Skin epidermis (tissue), 12 donors: ENCODE measurements around the gene SNX18.
"Not testable (repeated sequence)": the region's sequence is repeated elsewhere in the genome, so short reads cannot be mapped to it uniquely, and the experiment has no call there.

ENCODE experiments used
- H3K27ac ChIP-seq, 21 experiments: fragments of 200-600 bp; sonication (generic) in 11 of 21; one replicate each; pipeline ENCODE4 v1.5.0; 2020; ENCODE audit warnings: mild to moderate bottlenecking in 3 of 21, inconsistent platforms in 2 of 21, moderate library complexity in 2 of 21
- H3K4me3 ChIP-seq, 7 experiments: fragments of 200-600 bp; sonication (generic) in 2 of 7; one replicate each; pipeline ENCODE4 v1.5.0; 2020; ENCODE audit warnings: inconsistent platforms in 2 of 7, mild to moderate bottlenecking in 2 of 7, moderate library complexity in 1 of 7

The SNX18 gene

DNA sequence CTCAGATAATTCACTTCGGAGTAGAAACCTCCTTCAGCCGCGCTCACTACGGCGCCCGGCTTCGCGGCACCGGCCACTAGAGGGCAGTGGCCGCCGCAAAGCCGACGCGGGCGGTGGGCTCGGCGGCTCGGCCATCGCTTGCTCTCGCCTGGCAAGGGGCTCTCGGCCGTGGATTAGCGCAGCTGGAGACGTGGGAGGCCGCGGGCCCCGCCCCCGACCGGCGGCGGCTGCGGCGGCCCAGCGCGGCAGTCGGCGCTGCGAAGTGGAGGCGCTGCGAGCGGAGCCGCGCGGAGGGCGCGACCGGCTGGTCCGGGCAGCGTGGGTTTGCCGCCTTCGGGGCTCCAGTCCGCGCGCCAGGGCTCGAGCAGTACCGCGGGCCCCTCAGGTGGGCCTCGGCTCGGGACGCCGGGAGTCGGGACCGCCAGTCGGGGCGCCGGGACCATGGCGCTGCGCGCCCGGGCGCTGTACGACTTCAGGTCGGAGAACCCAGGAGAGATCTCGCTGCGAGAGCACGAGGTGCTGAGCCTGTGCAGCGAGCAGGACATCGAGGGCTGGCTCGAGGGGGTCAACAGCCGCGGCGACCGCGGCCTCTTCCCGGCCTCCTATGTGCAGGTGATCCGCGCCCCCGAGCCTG is at the start of gene SNX18:
Gene SNX18, plus strand, starts transcription at position 248 of the 634 bp plus-strand sequence. Its CDS starts 194 bp downstream, at position 442.
- peak within 1 kb of the TSS; percentile 76 to 98 (median 91) for H3K4me3 ChIP-seq
- H3K27ac ChIP-seq, result peak within 1 kb of the TSS; percentile 79 to 99 (median 93)

GRCh38 chr5:54469622-54470021 is 47.9 kb upstream of the SNX18 start:
- H3K4me3 ChIP-seq, result no peak overlapping the region
- H3K27ac ChIP-seq, result peak overlapping the region in 14 of 21 experiments; percentile 10 to 81 (median 62)

DNA sequence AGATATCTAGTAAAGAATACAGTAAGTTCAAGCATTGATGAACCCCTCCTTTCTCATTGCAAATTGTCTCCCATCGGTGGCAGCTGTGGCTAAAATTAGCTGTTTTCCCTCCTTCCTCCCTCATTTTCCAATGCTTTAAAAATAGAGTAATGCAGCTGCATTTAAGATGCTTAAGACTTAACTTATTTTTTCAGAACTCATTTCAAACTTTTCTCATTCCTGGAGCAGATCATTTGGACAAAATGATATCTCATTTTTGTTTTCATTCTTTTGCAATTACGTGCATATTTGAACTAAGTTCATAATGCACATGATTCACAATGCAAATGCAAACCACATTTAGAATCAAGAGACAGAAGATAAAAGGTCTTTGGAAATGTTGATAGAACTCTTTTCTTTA is 47.4 kb upstream of the SNX18 start:
- Histone ChIP-seq H3K4me3 (no peak overlapping the region), H3K27ac (peak overlapping the region in 11 of 21 experiments; percentile 17 to 81 (median 67))

DNA sequence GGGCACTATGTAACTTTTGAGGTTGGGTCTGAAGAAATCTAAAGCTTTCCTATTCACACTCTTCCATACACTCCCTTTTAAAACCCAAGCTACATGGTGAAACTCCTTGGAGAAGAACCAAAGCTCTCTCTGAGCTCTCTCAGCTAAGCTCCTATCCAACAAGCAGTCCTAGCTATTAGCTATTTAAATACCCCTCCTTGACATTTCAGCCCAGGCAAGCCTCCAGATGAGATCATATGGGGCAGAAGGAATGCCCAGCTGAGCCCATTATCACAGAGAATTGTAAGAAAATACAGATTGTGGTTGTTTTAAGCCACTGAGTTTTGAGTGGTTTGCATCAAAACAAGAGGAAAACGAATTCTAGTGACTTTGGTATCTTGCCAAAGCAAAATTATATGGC is 46.9 kb upstream of the SNX18 start:
- peak overlapping the region in 8 of 21 experiments; percentile 8 to 80 (median 40) for H3K27ac ChIP-seq
- H3K4me3 ChIP-seq, result no peak overlapping the region

DNA sequence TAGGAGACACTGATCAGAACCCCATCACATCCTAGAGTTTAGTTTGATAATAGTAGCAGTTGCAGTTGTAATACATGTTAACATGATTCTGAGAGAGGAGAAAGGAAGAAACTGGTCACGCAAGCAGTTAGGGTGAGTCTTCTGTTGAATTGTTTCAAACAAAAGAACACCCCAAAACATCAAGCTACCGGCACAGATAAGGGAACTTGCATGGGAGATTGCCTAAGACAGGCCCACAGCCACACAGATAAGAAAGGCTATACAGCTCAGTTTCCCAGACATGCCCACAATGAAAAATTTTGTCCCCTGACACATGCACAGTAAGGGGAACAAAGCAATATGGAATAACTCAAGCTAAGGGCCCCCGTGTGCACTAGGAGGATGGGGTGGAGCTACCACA is 46.2 kb upstream of the SNX18 start:
- Histone ChIP-seq H3K27ac (no peak overlapping the region), H3K4me3 (no peak overlapping the region)

GRCh38 chr5:54476682-54477081 is 40.9 kb upstream of the SNX18 start:
- Histone ChIP-seq H3K27ac (no peak overlapping the region), H3K4me3 (no peak overlapping the region)

- H3K27ac ChIP-seq, result no peak overlapping the region
- H3K4me3 ChIP-seq, result no peak overlapping the region
Observed at GRCh38 chr5:54477941-54478478, 39.5 kb upstream of the SNX18 start.

- H3K4me3 ChIP-seq, result no peak overlapping the region
- H3K27ac ChIP-seq, result no peak overlapping the region
Observed at GRCh38 chr5:54480296-54480695, 37.3 kb upstream of the SNX18 start.

DNA sequence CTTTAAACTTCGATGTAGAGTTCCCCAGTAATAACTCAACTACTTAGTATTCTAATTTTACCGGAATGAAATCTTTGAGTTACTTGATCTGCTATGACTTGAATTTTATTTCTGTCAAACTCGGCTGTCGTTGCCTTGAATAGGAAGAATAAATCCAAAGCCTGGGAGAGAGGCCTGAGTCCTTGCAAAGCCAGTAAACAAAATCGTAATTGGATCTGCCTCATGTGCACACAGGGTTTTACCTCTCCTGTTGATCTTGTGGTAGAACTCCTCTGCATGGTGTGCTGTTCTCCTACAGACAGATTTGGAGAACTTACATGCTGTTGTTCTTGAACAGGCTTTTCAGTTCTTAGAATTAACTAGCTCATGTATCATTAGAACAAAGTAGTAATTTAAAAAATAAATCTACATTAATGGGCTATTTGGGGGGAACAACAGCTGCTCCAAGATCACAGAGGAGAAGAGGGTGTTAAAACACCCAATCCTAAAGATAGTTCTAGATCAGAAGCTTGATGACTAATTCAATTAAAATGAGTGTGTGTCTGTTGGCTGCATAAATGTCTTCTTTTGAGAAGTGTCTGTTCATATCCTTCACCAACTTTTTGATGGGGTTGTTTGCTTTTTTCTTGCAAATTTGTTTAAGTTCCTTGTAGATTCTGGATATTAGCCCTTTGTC is 33.2 kb upstream of the SNX18 start:
- Histone ChIP-seq H3K27ac (no peak overlapping the region), H3K4me3 (no peak overlapping the region)

DNA sequence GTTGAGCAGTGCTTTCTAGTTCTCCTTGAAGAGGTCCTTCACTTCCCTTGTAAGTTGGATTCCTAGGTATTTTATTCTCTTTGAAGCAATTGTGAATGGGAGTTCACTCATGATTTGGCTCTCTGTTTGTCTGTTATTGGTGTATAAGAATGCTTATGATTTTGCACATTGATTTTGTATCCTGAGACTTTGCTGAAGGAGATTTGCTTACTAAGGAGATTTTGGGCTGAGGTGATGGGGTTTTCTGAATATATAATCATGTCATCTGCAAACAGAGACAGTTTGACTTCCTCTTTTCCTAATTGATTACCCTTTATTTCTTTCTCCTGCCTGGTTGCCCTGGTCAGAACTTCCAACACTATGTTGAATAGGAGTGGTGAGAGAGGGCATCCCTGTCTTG is 31.9 kb upstream of the SNX18 start:
- not testable (repeated sequence) for H3K4me3 ChIP-seq, H3K27ac ChIP-seq

GRCh38 chr5:54489648-54489979 is 27.9 kb upstream of the SNX18 start:
- not testable (repeated sequence) for H3K27ac ChIP-seq, H3K4me3 ChIP-seq

DNA sequence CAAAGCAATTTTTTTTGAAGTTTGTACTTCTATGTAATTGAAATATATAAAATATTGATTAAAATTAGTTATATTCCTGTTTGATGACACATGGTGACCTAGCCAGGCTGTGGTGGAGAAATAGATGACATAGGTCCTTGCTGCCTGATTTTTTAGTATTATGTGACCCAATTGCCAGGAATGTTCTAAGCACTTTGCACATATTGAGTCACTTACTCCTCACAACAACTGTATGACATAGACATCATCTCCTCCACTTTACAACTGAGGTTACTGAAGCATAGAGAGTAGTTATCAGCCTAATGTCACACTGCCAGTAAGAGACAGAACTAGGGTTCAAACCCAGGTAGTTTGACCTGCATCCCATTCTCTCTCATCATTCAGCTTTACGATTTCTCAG is 26.2 kb upstream of the SNX18 start:
- no peak overlapping the region for H3K4me3 ChIP-seq
- H3K27ac ChIP-seq, result no peak overlapping the region

GRCh38 chr5:54492178-54492577 is 25.4 kb upstream of the SNX18 start:
- H3K4me3 ChIP-seq, result no peak overlapping the region
- H3K27ac ChIP-seq, result no peak overlapping the region

GRCh38 chr5:54495027-54495426 is 22.5 kb upstream of the SNX18 start:
- no peak overlapping the region for H3K27ac ChIP-seq
- H3K4me3 ChIP-seq, result no peak overlapping the region

- Histone ChIP-seq H3K27ac (peak overlapping the region in 4 of 21 experiments; percentile 25 to 81 (median 71)), H3K4me3 (no peak overlapping the region)
Observed at GRCh38 chr5:54514291-54514690, 3.3 kb upstream of the SNX18 start.

- Histone ChIP-seq H3K27ac (peak overlapping the region in 16 of 21 experiments; percentile 2 to 81 (median 61)), H3K4me3 (no peak overlapping the region)
Observed at GRCh38 chr5:54514841-54515432, 2.6 kb upstream of the SNX18 start.

- Histone ChIP-seq H3K4me3 (no peak overlapping the region), H3K27ac (peak overlapping the region in 15 of 21 experiments; percentile 2 to 81 (median 63))
Observed at GRCh38 chr5:54515634-54516033, 1.9 kb upstream of the SNX18 start.

DNA sequence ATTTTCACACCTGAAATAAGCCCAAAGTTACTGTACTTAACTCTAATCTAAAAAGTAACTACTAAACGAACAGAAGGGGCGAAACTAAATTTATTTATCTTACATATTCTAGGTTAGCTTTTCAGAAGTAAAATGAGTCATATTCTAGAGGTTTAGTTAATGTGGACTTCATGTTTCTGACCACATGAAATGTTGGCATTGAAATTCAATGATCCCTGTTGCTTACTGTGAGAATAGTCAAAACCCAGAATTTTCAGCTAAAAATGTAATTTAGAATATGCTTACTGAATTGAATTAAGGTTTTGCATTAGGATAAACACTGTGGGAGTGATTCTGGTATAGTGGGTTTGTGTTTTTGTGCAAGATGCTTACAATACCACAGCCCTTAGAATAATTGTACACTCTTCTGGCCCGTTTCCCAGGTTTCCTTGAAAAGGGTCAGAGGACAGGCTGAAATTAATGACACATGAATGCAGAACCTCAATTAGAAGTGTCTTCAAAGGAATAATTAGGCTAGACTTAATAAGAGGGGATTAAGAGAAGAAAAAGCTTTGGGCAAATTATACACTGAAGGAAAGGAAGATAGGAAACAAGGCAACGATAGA is 1.4 kb upstream of the SNX18 start:
- Histone ChIP-seq H3K27ac (peak overlapping the region in 4 of 21 experiments; percentile 0 to 78 (median 70)), H3K4me3 (no peak overlapping the region)

- Histone ChIP-seq H3K4me3 (peak overlapping the region in 5 of 7 experiments; percentile 76 to 98 (median 92)), H3K27ac (peak overlapping the region in 9 of 21 experiments; percentile 0 to 98 (median 30))
Observed at GRCh38 chr5:54517174-54517511, 416 bp upstream of the SNX18 start.

DNA sequence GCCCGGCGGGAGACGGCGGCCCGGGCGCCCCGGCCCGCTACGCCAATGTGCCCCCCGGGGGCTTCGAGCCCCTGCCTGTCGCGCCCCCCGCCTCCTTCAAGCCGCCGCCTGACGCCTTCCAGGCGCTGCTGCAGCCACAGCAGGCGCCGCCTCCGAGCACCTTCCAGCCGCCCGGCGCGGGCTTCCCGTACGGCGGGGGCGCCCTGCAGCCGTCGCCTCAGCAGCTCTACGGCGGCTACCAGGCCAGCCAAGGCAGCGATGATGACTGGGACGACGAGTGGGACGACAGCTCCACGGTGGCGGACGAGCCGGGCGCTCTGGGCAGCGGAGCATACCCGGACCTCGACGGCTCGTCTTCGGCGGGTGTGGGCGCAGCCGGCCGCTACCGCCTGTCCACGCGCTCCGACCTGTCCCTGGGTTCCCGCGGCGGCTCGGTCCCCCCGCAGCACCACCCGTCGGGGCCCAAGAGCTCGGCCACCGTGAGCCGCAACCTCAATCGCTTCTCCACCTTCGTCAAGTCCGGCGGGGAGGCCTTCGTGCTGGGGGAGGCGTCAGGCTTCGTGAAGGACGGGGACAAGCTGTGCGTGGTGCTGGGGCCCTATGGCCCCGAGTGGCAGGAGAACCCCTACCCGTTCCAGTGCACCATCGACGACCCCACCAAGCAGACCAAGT is 723 bp downstream of the SNX18 start:
- Histone ChIP-seq H3K4me3 (peak overlapping the region; percentile 76 to 98 (median 91)), H3K27ac (peak overlapping the region; percentile 79 to 99 (median 93))
